Measurements from ENCODE around the gene DENND1A.
"Not testable (repeated sequence)": the region's sequence is repeated elsewhere in the genome, so short reads cannot be mapped to it uniquely, and the experiment has no call there.

Gene DENND1A

GRCh38 chr9:123761905-123762605 is 167.9 kb downstream of the DENND1A start:
- no peak for DNase-seq

- DNase-seq = no peak
Measured at GRCh38 chr9:123757960-123758359, 172.0 kb downstream of the DENND1A start.

- DNase-seq = no peak
Measured at GRCh38 chr9:123757547-123757946, 172.4 kb downstream of the DENND1A start.

GRCh38 chr9:123756484-123757106 is 173.3 kb downstream of the DENND1A start:
- no peak for DNase-seq

- DNase-seq = no peak
Measured at GRCh38 chr9:123753669-123754258, 176.2 kb downstream of the DENND1A start.

- DNase-seq = no peak
Measured at GRCh38 chr9:123753016-123753415, 176.9 kb downstream of the DENND1A start.

GRCh38 chr9:123749580-123750202 is 180.2 kb downstream of the DENND1A start:
- DNase-seq = no peak

GRCh38 chr9:123746765-123747164 is 183.2 kb downstream of the DENND1A start:
- DNase-seq = no peak

GRCh38 chr9:123745933-123746332 is 184.0 kb downstream of the DENND1A start:
- DNase-seq = no peak

- no peak for DNase-seq
Measured at GRCh38 chr9:123745451-123745850, 184.5 kb downstream of the DENND1A start.

GRCh38 chr9:123743737-123744136 is 186.2 kb downstream of the DENND1A start:
- DNase-seq = no peak

GRCh38 chr9:123742009-123742767 is 187.7 kb downstream of the DENND1A start:
- no peak for DNase-seq

- no peak for DNase-seq
Measured at GRCh38 chr9:123741214-123741613, 188.7 kb downstream of the DENND1A start.

GRCh38 chr9:123739902-123740301 is 190.0 kb downstream of the DENND1A start:
- no peak for DNase-seq

- DNase-seq = no peak
Measured at GRCh38 chr9:123739387-123739786, 190.5 kb downstream of the DENND1A start.

- DNase-seq = no peak
Measured at GRCh38 chr9:123738648-123739047, 191.3 kb downstream of the DENND1A start.

- DNase-seq = no peak
Measured at GRCh38 chr9:123735376-123735775, 194.6 kb downstream of the DENND1A start.

- DNase-seq = not testable (repeated sequence)
Measured at GRCh38 chr9:123728571-123728970, 201.4 kb downstream of the DENND1A start.

GRCh38 chr9:123727332-123727731 is 202.6 kb downstream of the DENND1A start:
- DNase-seq = no peak

GRCh38 chr9:123725389-123725788 is 204.5 kb downstream of the DENND1A start:
- no peak for DNase-seq

GRCh38 chr9:123724211-123724796 is 205.6 kb downstream of the DENND1A start:
- no peak for DNase-seq

GRCh38 chr9:123723135-123723875 is 206.6 kb downstream of the DENND1A start:
- no peak for DNase-seq
